ENCODE measurements around the gene SMAGP. TPM values are rescaled to one million over a fixed set of nuclear protein-coding genes. Genes with fewer than 3 reads are reported as not detected.
"Not testable (repeated sequence)": the region's sequence is repeated elsewhere in the genome, so short reads cannot be mapped to it uniquely, and the experiment has no call there.

SMAGP gene
- total and polyA plus RNA-seq, 4 donors, result 2.4 to 6.4 (median 4.2) TPM

DNA sequence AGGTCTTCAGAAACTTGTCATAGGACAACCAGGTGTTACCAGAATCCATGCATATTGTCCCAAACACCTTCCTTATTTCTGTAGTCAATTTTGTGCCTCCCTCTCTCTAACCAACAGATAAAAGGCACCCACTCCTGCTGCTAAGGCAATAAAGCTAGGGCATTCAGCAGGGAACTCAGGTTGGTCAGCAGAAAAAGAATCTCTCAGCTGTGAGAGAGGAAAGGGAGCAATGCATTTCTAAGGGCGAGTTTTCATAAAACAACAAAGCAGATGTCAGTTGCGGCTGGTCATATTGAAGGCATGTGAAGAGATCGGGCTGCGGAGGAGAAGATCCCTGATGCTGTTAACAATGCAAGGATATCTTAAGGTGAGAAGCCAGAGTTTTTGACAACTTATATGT lies 45.0 kb downstream of the SMAGP start:
- Histone ChIP-seq H3K4me1 (ENCODE audit: control insufficient read depth in 4 of 4, insufficient read depth in 4 of 4, low read length in 3 of 4) (peaks cover 0 to 3% (median 0%) of the 10 kb centered on the region in 4 donors), H3K36me3 (ENCODE audit: control insufficient read depth in 4 of 4, insufficient read depth in 3 of 4, low read depth in 1 of 4, low read length in 3 of 4) (no peaks in the 10 kb centered on the region), H3K9me3 (ENCODE audit: control insufficient read depth in 4 of 4, low read length in 3 of 4) (no peaks in the 10 kb centered on the region), H3K27me3 (ENCODE audit: control insufficient read depth in 4 of 4, insufficient read depth in 4 of 4, low read length in 3 of 4) (no peaks in the 10 kb centered on the region), H3K9ac (ENCODE audit: low read depth in 1 of 2, low read length in 2 of 2) (no peak overlapping the region), H3K4me3 (ENCODE audit: low read depth in 1 of 3, low read length in 3 of 3) (no peak overlapping the region), H3K27ac (ENCODE audit: low read depth in 1 of 2, low read length in 2 of 2) (no peak overlapping the region)
- WGBS, result 98% methylated on average over 4 of the region's 4 CpGs
- no peak for DNase-seq (ENCODE audit: low spot score)
- TF ChIP-seq, protein P1, sequence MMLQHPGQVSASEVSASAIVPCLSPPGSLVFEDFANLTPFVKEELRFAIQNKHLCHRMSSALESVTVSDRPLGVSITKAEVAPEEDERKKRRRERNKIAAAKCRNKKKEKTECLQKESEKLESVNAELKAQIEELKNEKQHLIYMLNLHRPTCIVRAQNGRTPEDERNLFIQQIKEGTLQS (IDR thresholded peaks at IDR 0.05), result no peak
- TF ChIP-seq JUND (IDR thresholded peaks at IDR 0.05), result no peak

DNA sequence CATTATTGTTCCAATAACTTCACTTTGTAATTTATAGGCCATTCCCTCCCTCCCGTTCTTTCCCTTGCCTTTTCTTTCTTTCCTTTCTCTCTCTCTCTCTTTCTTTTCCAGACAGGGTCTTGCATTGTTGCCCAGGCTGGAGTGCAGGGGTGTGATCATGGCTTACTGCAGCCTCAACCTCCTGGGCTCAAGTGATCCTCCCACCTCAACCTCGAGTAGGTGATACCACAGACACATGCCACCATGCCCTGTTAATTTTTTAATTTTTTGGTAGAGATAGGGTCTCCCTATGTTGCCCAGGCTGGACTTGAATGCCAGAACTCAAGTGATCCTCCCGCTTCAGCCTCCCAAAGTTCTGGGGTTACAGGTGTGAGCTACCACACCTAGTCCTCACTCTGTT lies 45.6 kb downstream of the SMAGP start:
- TF ChIP-seq, protein P1 (IDR thresholded peaks at IDR 0.05), result no peak
- TF ChIP-seq, protein P2, sequence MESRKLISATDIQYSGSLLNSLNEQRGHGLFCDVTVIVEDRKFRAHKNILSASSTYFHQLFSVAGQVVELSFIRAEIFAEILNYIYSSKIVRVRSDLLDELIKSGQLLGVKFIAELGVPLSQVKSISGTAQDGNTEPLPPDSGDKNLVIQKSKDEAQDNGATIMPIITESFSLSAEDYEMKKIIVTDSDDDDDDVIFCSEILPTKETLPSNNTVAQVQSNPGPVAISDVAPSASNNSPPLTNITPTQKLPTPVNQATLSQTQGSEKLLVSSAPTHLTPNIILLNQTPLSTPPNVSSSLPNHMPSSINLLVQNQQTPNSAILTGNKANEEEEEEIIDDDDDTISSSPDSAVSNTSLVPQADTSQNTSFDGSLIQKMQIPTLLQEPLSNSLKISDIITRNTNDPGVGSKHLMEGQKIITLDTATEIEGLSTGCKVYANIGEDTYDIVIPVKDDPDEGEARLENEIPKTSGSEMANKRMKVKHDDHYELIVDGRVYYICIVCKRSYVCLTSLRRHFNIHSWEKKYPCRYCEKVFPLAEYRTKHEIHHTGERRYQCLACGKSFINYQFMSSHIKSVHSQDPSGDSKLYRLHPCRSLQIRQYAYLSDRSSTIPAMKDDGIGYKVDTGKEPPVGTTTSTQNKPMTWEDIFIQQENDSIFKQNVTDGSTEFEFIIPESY (IDR thresholded peaks at IDR 0.05), result no peak
- no peak for TF ChIP-seq TAF1 (conservative IDR thresholded peaks at IDR 0.05)
- Histone ChIP-seq H3K4me1 (ENCODE audit: control insufficient read depth in 4 of 4, insufficient read depth in 4 of 4, low read length in 3 of 4) (peaks cover 0 to 3% (median 0%) of the 10 kb centered on the region in 4 donors), H3K27ac (ENCODE audit: low read depth in 1 of 2, low read length in 2 of 2) (no peak overlapping the region), H3K9ac (ENCODE audit: low read depth in 1 of 2, low read length in 2 of 2) (no peak overlapping the region), H3K27me3 (ENCODE audit: control insufficient read depth in 4 of 4, insufficient read depth in 4 of 4, low read length in 3 of 4) (no peaks in the 10 kb centered on the region), H3K36me3 (ENCODE audit: control insufficient read depth in 4 of 4, insufficient read depth in 3 of 4, low read depth in 1 of 4, low read length in 3 of 4) (no peaks in the 10 kb centered on the region), H3K9me3 (ENCODE audit: control insufficient read depth in 4 of 4, low read length in 3 of 4) (no peaks in the 10 kb centered on the region), H3K4me3 (ENCODE audit: low read depth in 1 of 3, low read length in 3 of 3) (no peak overlapping the region)
- WGBS, result 95% methylated on average over 3 of the region's 3 CpGs
- no peak for DNase-seq (ENCODE audit: low spot score)

DNA sequence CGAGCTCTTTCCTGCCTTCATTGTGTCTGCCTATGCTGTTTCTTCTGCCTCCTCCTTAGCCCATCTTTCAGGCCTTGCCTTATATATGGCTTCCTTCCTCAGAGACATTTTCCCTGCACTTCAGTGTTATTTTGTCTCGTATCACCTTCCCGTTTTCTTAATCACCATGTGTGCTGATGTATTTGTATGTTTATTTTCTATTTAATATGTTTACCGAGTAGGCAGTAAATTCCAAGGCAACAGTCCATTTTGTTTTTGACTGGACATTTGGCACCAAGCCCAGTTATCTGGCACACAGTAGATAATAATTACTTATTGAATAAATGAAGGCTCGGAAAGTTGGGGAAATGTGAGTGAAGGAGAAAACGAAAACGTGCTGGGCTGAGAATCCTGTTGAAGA lies 47.8 kb downstream of the SMAGP start:
- Histone ChIP-seq H3K9me3 (ENCODE audit: control insufficient read depth in 4 of 4, low read length in 3 of 4) (no peaks in the 10 kb centered on the region), H3K4me1 (ENCODE audit: control insufficient read depth in 4 of 4, insufficient read depth in 4 of 4, low read length in 3 of 4) (peaks cover 0 to 14% (median 5%) of the 10 kb centered on the region in 4 donors), H3K36me3 (ENCODE audit: control insufficient read depth in 4 of 4, insufficient read depth in 3 of 4, low read depth in 1 of 4, low read length in 3 of 4) (no peaks in the 10 kb centered on the region), H3K4me3 (ENCODE audit: low read depth in 1 of 3, low read length in 3 of 3) (no peak overlapping the region), H3K27me3 (ENCODE audit: control insufficient read depth in 4 of 4, insufficient read depth in 4 of 4, low read length in 3 of 4) (no peaks in the 10 kb centered on the region), H3K27ac (ENCODE audit: low read depth in 1 of 2, low read length in 2 of 2) (no peak overlapping the region), H3K9ac (ENCODE audit: low read depth in 1 of 2, low read length in 2 of 2) (no peak overlapping the region)
- TF ChIP-seq FOXA2 (IDR thresholded peaks at IDR 0.05), result no peak
- no peak for TF ChIP-seq RAD21 (IDR thresholded peaks at IDR 0.05)
- no peak for TF ChIP-seq HNF4A (conservative IDR thresholded peaks at IDR 0.05)
- TF ChIP-seq, protein P3, sequence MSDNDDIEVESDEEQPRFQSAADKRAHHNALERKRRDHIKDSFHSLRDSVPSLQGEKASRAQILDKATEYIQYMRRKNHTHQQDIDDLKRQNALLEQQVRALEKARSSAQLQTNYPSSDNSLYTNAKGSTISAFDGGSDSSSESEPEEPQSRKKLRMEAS (IDR thresholded peaks at IDR 0.05), result no peak
- no peak for TF ChIP-seq EGR1 (IDR thresholded peaks at IDR 0.05; ENCODE audit: low read depth in 2 of 2)
- no peak for TF ChIP-seq SP1 (IDR thresholded peaks at IDR 0.05)
- TF ChIP-seq TAF1 (conservative IDR thresholded peaks at IDR 0.05), result no peak
- TF ChIP-seq, protein P4, sequence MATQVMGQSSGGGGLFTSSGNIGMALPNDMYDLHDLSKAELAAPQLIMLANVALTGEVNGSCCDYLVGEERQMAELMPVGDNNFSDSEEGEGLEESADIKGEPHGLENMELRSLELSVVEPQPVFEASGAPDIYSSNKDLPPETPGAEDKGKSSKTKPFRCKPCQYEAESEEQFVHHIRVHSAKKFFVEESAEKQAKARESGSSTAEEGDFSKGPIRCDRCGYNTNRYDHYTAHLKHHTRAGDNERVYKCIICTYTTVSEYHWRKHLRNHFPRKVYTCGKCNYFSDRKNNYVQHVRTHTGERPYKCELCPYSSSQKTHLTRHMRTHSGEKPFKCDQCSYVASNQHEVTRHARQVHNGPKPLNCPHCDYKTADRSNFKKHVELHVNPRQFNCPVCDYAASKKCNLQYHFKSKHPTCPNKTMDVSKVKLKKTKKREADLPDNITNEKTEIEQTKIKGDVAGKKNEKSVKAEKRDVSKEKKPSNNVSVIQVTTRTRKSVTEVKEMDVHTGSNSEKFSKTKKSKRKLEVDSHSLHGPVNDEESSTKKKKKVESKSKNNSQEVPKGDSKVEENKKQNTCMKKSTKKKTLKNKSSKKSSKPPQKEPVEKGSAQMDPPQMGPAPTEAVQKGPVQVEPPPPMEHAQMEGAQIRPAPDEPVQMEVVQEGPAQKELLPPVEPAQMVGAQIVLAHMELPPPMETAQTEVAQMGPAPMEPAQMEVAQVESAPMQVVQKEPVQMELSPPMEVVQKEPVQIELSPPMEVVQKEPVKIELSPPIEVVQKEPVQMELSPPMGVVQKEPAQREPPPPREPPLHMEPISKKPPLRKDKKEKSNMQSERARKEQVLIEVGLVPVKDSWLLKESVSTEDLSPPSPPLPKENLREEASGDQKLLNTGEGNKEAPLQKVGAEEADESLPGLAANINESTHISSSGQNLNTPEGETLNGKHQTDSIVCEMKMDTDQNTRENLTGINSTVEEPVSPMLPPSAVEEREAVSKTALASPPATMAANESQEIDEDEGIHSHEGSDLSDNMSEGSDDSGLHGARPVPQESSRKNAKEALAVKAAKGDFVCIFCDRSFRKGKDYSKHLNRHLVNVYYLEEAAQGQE (IDR thresholded peaks at IDR 0.05), result no peak
- no peak for TF ChIP-seq NR2F2 (IDR thresholded peaks at IDR 0.05)
- no peak for TF ChIP-seq GABPA (IDR thresholded peaks at IDR 0.05 in 1 of 2, conservative IDR thresholded peaks at IDR 0.05 in 1 of 2)
- no peak for TF ChIP-seq HNF4G (IDR thresholded peaks at IDR 0.05)
- TF ChIP-seq, protein P5, sequence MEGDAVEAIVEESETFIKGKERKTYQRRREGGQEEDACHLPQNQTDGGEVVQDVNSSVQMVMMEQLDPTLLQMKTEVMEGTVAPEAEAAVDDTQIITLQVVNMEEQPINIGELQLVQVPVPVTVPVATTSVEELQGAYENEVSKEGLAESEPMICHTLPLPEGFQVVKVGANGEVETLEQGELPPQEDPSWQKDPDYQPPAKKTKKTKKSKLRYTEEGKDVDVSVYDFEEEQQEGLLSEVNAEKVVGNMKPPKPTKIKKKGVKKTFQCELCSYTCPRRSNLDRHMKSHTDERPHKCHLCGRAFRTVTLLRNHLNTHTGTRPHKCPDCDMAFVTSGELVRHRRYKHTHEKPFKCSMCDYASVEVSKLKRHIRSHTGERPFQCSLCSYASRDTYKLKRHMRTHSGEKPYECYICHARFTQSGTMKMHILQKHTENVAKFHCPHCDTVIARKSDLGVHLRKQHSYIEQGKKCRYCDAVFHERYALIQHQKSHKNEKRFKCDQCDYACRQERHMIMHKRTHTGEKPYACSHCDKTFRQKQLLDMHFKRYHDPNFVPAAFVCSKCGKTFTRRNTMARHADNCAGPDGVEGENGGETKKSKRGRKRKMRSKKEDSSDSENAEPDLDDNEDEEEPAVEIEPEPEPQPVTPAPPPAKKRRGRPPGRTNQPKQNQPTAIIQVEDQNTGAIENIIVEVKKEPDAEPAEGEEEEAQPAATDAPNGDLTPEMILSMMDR (IDR thresholded peaks at IDR 0.05; ENCODE audit: low read depth, low read length, missing input control), result no peak
- no peak for DNase-seq (ENCODE audit: low spot score)
- 53% methylated on average over 7 of the region's 7 CpGs for WGBS

DNA sequence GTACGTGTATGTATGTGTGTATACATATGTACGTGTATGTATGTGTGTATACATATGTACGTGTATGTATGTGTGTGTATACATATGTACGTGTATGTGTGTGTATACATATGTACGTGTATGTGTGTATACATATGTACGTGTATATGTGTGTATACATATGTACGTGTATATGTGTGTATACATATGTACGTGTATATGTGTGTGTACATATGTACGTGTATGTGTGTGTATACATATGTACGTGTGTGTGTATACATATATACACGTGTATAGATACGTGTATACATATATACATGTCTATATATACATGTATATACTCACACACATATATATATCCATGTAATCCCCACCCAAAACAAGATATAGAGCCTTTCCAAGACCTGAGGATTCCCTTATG lies 50.4 kb downstream of the SMAGP start:
- H3K36me3 ChIP-seq (ENCODE audit: control insufficient read depth in 4 of 4, insufficient read depth in 3 of 4, low read depth in 1 of 4, low read length in 3 of 4); DNase-seq (ENCODE audit: low spot score); H3K4me3 ChIP-seq (ENCODE audit: low read depth in 1 of 3, low read length in 3 of 3); H3K27me3 ChIP-seq (ENCODE audit: control insufficient read depth in 4 of 4, insufficient read depth in 4 of 4, low read length in 3 of 4); H3K9me3 ChIP-seq (ENCODE audit: control insufficient read depth in 4 of 4, low read length in 3 of 4); H3K27ac ChIP-seq (ENCODE audit: low read depth in 1 of 2, low read length in 2 of 2); H3K9ac ChIP-seq (ENCODE audit: low read depth in 1 of 2, low read length in 2 of 2): not testable (repeated sequence)
- WGBS, result 88% methylated on average over 12 of the region's 12 CpGs
- peaks cover 0 to 16% (median 6%) of the 10 kb centered on the region in 4 donors for H3K4me1 ChIP-seq (ENCODE audit: control insufficient read depth in 4 of 4, insufficient read depth in 4 of 4, low read length in 3 of 4)

Measured in liver (tissue), 9 donors.